GM21576 (cell line): ENCODE data around the gene TMIGD1.
A peak's percentile ranks its signal among the peaks of the same experiment; 100 is the strongest.

ENCODE experiments used
- ATAC-seq: cut with Tn5 transposase; IDR thresholded peaks from one replicate; pipeline ENCODE4 v1.9.1; 2021; ENCODE audit warnings: mild to moderate bottlenecking, moderate library complexity; ENCODE audit not compliant: unreplicated experiment

TMIGD1 gene, protein sequence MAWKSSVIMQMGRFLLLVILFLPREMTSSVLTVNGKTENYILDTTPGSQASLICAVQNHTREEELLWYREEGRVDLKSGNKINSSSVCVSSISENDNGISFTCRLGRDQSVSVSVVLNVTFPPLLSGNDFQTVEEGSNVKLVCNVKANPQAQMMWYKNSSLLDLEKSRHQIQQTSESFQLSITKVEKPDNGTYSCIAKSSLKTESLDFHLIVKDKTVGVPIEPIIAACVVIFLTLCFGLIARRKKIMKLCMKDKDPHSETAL

DNA sequence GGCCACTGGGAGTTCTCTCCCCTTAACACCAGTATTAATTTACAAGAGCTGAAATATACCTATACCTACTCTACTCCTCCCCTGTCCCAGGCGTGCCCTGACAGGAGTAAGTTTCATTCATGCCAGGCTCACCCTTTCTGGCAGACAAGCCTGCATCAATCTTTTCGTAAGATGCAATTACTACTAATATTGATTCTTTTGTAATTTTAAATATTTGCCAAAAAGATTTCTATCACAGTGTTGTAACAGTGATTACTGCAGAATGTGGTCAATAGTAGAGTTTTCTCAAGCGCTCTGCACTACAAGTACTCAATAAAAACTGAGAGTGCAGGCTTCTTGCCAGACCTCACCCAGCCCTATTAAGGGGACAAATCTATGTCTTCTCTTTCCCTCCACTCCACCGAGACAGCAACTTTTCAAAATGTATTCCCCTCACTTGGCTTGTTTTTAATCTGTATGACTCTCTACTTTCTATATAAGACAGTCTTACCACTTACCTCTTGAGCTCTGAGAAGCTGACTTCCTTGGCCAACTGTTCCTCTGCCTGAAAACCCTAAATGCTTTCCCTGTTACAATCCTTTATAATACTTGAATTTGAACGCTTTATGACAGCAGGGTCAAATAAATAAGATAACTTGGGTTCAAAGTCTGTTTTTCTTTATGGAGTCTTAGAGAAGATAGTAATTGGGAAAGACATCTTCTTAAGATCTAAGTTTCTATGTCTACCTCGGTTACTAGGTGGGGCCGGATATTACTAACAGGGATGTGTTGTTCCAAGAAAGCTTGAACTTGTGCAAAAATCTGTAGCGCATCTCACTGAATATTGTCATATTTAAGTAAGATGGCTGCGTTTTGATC, at the start of gene TMIGD1:
Gene TMIGD1, minus strand, starts transcription at position 555 of the 858 bp plus-strand sequence. CDS start 1,924 bp downstream, outside the sequence.
- no peak for ATAC-seq

DNA sequence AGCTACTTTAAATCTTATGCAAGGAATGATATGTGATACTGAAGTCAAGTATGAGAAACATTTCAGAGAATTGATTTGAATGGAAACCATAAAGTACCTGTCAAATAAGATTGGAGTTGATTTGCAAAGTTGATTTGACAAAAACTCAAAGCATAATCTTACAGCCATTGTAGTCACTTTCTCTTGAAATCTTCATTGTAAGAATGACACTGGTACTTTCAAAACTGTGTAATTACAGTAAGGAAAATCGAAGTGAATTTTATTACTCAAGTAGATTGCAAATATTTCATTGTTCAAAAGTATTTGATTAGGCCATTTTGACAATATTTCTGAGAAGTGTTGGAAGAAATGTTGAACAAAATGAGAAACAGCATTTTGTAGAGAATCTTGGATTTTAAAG, 48.5 kb upstream of the TMIGD1 start:
- ATAC-seq = no peak

DNA sequence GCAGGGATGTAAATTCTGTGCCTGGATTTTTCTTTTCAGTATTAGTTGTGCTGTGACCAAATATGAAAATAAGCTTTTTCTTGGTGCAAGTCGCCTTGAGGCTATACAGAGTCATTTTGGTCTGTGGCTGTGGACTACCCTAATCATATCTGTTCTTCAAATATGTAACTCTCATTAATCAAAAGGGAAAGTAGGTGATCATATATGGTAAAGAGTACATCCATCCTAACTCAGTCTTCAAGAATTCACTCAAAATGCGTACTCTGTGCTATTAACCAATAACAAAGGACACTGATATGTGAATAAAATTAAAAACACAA, 47.4 kb upstream of the TMIGD1 start:
- no peak for ATAC-seq

DNA sequence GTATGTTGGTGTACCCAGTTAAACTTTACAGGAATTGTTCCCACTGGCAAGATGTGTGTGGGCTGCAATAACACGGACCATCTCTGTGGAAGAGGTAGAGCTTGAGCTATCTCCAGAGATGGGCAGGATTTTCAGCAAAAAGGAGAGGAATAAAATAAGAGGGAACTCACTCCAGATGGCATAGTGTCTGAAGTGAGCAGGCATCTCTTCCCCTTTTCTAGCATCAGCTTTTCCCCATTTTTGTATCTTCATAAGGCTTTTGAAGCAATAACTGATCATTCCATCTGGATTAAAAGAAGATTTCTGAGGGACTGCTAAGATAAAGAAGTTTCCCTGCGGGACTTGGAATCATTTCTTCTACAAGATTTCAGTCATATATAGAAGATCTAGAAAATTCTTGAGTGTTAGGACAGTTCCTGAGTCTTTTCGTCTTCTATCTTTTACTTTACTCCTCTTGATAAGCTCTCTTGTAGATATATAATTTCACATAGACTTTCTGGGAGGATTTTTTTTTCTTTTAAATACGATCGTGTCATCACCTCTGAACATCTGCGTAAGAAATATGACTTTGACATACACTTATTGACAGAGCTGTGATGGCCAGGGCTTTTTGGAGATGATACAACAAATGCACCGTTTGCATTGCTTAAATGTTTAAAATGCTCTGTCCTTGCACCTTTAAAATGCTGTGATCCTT, 46.9 kb upstream of the TMIGD1 start:
- ATAC-seq = no peak

DNA sequence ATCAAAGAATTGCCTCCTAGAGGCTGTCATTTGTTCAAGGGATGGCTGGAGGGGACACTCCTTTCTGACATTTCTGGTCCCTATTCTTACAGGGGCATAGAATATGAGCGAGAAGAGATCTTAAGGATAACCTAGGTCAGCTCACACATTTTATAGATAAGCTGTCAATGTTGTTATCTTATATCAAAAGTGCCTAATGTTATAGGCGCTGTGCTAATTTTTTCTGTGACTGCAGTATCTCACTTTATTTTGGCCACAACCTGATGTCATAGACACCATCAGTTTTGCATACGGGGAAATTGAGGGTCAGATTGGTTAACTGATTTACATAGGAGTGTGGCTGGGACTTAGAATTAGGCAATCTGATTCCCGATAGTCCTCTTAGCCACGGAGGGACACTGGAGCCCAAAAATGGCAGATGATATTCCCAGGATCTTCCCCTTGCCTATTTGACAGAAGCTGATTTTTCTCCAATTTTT, 46.1 kb upstream of the TMIGD1 start:
- peak; percentile 14 for ATAC-seq

DNA sequence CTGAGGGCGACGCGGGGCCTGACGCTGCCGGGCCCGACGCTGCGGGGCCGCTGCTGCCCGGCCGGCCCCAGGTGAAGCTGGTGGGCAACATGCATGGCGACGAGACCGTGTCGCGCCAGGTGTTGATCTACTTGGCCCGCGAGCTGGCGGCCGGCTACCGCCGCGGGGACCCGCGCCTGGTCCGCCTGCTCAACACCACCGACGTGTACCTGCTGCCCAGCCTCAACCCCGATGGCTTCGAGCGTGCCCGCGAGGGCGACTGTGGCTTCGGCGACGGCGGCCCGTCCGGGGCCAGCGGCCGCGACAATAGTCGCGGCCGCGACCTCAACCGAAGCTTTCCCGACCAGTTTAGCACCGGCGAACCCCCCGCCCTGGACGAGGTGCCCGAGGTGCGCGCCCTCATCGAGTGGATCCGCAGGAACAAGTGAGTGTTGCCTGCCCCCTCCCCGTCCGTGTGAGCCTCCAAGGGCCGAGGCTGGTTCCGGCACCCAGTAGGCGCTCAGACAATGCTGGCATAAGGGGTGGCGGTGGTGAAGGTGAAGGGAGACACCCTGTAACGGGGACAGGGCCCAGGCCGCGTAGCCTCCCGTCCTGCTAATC, 45.5 kb upstream of the TMIGD1 start:
- ATAC-seq = peak; percentile 11

DNA sequence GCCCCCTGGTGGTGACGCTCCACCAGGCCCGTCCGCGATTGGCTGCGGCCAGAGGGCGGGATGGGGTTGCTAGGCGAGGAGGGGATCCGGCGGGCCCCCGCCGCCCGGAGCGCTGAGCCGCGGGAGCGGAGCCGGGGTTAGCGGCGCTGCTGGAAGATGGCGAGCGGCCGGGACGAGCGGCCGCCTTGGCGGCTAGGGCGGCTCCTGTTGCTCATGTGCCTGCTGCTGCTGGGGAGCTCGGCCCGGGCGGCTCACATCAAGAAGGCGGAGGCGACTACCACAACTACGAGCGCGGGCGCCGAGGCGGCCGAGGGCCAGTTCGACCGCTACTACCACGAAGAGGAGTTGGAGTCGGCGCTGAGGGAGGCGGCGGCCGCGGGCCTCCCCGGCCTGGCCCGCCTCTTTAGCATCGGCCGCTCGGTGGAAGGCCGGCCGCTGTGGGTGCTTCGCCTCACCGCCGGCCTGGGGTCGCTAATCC, 45.0 kb upstream of the TMIGD1 start, which contains the start of gene CPD:
Gene CPD, plus strand, starts transcription at position 103 of the 478 bp plus-strand sequence. Its CDS starts 54 bp downstream, at position 157.
- peak; percentile 77 for ATAC-seq

DNA sequence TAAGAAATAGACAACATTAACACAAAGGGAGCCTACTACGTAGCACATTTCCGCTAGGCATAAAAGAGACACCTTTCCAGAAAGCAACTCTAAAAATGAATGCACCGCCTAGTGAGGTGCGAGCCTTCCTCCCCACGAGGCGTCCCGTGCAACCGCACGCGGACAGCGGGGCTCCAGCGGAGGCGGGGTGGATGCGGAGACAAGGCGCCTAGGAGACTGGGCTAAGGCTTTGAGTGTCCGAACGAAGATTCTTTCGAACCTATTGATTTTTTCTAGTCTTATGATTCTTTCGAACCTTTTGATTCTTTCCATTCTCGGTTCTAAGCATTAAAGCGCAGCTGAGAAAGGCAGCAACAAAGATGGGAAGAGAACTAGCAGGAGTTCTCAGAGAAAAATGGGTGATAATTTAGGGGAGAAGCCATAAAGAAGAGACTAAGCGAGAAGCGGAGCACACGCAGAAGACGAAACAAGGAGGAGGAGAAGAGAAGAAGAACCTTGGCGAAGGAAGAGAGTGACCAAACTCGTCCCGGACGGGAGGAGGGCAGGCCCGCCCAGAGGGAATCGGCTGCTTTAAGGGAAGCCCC, 44.5 kb upstream of the TMIGD1 start:
- peak; percentile 4 for ATAC-seq

DNA sequence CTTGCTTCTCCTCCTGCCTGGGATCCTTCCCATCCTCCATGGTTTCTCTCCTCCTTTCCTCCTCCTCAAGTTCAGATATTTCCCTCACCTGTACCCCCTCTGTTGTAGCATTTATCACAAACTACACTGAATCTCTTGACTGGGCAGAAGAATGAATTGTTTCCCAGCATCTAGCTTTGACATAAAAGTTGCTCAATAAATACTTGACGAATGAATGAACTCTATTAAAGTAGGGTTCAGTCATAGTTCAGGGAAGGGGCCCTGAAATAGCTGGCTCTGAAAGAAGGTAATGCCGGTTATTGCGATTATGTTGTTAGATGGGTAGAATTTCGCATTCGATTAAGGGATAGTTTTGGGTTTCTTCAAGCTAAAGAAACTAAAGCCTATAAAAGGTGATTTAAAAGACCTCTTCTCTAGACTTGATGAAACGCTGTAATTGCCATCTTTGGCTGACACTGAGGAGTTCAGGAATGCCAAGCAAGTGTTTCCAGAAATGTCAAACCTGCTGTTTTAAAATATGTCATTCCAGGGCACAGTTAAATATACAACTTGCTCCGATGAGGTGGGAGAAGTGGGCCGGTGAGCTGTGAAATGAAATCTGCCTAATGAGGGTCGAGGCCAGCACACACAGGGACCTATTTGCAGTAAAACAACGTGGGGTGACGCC, 43.9 kb upstream of the TMIGD1 start:
- ATAC-seq = no peak

DNA sequence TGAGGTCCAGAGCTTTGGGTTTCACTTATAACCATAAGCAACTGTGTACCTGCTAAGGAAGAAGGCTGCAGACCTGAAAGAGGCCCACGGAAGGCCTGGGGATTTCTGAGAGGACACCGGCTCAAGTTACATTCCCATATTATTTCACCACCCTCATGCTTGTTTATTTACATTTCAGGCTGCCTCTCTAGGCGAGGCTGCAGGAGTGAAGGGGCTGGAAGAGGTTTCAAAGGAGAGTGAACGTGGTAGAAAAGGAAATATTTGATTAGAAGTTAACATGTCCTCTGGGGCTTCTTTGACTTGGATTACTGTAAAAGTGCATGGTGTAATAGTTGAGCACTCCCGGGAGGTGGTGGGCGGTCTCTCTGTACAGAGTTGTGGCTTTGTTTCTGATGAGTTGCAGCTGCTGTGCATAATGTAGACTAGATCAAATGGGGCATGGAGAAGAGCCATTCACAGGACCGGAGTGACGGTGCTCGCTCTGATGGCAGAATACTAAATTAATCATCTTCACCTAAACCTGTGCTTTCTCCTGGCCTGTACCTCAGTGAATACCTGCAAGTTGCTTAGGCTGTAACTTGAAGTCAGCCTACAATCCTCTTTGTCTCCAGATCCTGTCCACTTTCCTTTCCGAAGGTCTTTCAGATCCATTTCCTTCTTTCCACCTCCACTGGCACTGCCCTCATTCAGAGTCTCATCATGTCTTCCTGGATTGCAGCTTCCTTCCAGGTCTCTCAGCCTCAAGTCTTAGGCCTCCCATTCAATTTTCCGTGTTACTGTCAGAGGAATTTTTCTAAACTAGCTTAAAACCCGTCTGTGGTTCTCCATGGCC, 43.0 kb upstream of the TMIGD1 start:
- ATAC-seq = no peak

DNA sequence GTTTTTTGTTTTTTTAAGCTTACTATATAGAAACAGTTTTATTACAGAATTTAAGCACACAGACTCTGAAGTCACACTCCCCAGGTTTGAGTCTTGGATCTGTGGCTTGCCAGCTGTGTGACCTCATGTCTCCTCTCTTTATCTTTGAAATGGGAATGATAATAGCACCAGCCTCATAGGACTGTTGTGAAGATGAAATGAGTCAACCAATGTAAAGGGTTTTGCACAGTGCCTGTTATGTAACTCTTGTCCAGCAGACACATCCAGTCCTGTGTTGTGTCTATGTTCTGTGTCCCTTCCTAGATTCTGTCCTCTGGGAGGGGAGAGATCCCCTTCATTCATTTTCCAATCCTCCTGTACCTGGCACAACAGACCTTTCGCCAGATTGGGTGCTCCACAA, 41.8 kb upstream of the TMIGD1 start:
- ATAC-seq = no peak

DNA sequence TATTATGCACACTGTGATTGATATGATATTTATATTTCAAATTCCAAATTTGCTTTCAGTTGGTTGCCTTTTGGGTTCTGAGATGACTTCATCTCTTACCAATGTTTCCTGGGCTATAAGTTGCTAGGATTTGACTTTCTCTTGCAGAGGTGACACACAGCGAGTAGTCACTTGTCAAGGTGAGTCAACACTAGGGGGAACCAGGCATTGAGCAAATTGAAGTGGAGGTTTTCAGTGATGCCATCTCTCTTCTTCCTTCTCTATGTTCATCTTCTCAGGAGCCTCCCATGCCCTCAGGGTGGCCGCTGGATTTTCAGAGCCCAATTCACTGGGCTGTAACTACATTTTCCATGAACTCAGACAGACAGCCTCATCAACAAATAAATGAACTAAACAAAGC, 38.9 kb upstream of the TMIGD1 start:
- ATAC-seq = no peak

DNA sequence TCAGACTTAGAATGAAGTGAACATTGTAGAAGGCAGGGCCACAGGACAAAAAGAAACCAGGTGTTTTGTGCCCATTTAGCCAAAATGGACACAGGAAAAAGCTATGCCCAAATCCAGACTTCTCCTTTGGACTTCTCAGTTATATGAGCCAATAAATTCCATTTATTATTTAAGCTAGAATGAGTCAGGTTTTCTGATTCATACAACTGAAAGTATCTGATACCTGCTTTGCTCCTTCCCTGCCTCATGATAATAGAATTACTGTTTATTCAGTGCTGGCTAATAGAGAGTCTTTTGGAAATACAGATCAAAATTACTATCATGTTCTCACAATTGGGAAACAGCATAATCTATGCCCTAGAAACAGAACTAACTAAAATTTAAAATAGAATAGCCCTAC, 36.1 kb upstream of the TMIGD1 start:
- no peak for ATAC-seq

DNA sequence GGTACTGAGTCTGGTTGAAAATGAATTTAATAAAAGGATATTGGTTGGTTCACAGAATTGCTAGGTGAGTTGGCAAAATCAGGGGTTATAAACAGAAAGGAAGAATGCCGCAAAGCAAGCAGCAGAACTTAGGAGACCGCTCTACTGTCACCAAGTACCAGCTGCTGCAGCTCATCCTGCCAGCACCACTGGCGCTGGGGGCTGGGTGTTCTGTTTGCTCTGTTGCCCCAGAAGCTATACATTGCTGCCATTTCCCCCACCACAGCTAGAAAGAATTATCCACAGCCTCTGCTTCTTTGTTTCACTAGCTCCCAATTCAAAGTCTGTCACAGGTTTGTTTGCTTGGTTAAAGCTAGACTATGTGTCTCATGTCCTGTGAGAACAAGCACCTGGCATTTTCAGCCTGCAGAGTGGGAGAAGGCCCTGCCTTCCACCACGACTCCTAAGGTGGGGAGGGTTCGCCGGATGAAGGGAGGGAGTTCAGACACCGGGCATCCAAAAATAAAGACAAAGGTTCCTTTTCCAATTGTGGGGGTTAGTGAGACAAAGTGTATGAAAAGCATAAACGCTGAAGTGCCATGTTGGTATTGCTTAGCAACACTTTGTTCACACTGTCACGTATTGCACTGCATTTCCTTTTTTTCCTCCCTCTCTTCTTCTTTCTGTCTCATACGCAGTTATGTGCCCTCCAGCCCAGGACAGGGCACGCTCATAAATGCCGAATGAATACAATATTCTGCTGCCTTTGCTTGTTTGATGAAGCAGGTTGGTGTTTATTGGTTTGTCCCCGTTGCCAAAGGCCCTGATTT, 35.3 kb upstream of the TMIGD1 start:
- no peak for ATAC-seq

DNA sequence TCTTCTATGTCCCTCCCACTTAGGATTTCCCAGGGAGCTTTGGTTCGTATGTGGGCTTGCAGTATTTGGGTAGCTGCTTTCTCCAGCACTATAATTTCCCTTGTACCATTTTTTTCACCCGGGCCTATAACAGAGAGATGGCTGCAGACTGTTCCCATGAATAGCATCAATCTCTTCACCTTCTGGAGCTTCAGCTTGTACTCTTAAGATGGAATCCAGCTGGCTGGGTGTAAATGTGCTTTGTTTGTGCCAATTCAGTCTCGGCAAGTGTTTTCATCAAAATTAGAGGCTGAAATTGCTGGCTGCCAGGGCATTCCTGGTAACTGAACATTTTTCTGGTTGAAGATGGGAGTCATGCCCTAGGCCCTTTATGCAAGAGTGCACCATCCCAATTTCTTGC, 32.7 kb upstream of the TMIGD1 start:
- ATAC-seq = no peak

DNA sequence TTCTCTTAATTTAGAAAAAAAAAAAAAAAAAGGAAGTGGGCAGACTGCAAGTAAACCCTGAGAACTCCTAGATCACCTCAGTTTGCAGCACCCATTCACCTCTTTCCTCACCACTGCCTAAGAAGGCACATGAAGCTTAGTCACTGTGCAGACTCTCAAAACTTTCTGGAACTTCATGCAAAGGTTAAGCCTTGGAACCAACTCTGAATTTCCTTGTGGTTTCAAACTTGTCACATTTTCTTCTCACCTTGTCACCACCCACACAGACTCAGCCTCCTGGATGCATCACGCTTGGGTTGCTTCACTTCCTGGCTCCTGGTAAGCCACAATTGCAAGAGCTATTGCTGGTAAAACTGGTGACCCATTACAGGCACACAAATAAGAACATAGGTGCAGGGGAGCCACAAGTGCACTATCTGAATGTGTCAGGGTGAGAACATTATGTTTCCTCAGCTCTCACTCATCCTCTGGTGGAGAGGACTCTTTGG, 29.9 kb upstream of the TMIGD1 start:
- ATAC-seq = peak; percentile 77

DNA sequence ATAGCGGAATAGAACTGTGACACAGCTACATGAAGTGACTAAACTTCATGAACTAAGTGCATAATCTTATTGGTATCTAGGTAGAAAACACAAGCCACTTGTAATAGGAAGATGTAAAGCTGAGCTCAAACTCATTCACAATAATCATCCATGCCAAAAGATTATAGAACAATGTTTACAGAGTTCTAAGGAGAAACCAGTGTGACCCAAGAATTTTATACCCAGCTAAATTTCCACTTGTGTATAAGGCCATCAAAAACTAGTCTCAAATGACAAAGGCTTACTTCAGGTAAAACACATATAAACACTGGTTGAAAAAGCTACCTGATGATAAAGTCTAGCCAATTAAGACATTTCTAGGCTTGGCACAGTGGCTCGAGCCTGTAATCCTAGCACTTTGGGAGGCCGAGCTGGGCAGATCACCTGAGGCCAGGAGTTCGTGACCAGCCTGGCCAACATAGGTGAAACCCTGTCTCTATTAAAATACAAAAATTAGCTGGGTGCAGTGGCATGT, 28.0 kb upstream of the TMIGD1 start:
- no peak for ATAC-seq
